ENCODE data around the gene SSTR3.

Gene SSTR3

DNA sequence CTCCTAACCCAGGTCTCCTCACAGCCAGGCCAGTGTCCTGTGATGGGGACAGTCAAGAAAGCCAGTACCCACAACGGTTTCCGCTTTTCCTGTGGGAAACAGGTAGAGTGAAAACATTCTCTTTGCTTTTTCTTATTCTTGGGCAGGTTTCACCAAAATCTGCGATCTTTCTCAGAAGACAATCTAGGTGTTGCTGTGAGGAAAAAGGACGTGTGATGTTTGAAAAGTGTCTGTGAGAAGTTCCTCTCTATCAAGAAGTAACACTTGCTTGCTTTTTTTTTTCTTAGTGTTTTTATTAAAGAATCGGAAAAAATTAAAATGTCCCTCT lies 53.4 kb downstream of the SSTR3 start:
- Histone ChIP-seq H3K4me3 (ENCODE audit: low read length) (no peak overlapping the region), H3K36me3 (replicated peaks; ENCODE audit: low read depth, low read length) (no peaks in the 10 kb centered on the region), H2AFZ (ENCODE audit: low read depth, low read length) (no peak overlapping the region), H3K9ac (ENCODE audit: low read length) (no peak overlapping the region), H3K9me3 (ENCODE audit: insufficient read depth, low read length) (no peaks in the 10 kb centered on the region), H3K27me3 (ENCODE audit: low read depth, low read length) (peaks cover 41% of the 10 kb centered on the region), H3K27ac (ENCODE audit: low read length) (no peak overlapping the region), H3K4me1 (ENCODE audit: low read length) (peaks cover 45% of the 10 kb centered on the region), H3K4me2 (ENCODE audit: low read length) (no peak overlapping the region), H3K79me2 (ENCODE audit: low read length) (no peaks in the 10 kb centered on the region), H4K20me1 (ENCODE audit: insufficient read depth, low read length) (no peaks in the 10 kb centered on the region)
- TF ChIP-seq EZH2phosphoT487 (IDR thresholded peaks at IDR 0.05; ENCODE audit: low read depth), result no peak
- TF ChIP-seq, protein P1, sequence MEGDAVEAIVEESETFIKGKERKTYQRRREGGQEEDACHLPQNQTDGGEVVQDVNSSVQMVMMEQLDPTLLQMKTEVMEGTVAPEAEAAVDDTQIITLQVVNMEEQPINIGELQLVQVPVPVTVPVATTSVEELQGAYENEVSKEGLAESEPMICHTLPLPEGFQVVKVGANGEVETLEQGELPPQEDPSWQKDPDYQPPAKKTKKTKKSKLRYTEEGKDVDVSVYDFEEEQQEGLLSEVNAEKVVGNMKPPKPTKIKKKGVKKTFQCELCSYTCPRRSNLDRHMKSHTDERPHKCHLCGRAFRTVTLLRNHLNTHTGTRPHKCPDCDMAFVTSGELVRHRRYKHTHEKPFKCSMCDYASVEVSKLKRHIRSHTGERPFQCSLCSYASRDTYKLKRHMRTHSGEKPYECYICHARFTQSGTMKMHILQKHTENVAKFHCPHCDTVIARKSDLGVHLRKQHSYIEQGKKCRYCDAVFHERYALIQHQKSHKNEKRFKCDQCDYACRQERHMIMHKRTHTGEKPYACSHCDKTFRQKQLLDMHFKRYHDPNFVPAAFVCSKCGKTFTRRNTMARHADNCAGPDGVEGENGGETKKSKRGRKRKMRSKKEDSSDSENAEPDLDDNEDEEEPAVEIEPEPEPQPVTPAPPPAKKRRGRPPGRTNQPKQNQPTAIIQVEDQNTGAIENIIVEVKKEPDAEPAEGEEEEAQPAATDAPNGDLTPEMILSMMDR (IDR thresholded peaks at IDR 0.05; ENCODE audit: low read depth, low read length), result no peak

DNA sequence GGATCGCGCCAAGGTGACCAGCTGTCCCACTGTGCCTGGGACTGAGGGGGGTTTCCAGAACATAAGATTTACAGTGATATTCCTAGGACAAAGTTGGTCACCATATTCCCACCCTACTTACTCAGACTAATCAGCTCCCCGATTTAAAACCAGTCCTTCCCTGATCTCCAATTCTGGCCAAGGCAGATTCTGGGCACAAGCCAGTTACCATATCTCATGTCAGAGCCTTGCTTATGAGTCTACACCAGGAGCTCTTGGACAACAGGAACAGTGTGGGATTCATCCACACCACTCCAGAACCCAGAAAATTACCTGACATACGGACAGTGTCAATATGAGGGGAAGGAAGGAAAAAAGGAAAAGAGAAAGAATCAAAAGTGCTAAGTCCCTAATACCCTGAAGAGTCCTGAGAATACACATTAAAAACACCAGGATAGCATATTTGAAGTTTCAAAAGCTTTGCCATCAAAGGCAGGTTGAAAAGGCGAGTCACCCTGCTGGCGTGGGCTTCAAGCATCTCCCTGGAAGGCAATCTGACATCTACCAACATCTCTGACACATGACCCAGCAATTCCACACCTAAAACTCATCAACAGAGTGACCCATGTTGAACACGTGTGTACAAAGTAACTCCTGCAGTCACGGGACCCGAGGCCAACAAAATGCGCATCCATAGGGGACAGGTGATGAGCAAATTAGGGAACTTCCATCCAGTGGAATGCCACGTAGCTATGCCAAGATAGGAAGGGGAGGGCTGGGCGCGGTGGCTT lies 54.6 kb downstream of the SSTR3 start:
- peaks cover 40% of the 10 kb centered on the region for H3K4me1 ChIP-seq (ENCODE audit: low read length)
- H4K20me1 ChIP-seq (ENCODE audit: insufficient read depth, low read length), result no peaks in the 10 kb centered on the region
- H3K9ac ChIP-seq (ENCODE audit: low read length), result no peak overlapping the region
- H3K27me3 ChIP-seq (ENCODE audit: low read depth, low read length), result peaks cover 45% of the 10 kb centered on the region
- H3K79me2 ChIP-seq (ENCODE audit: low read length), result no peaks in the 10 kb centered on the region
- no peak overlapping the region for H2AFZ ChIP-seq (ENCODE audit: low read depth, low read length)
- H3K36me3 ChIP-seq (replicated peaks; ENCODE audit: low read depth, low read length), result no peaks in the 10 kb centered on the region
- H3K9me3 ChIP-seq (ENCODE audit: insufficient read depth, low read length), result no peaks in the 10 kb centered on the region
- no peak overlapping the region for H3K4me3 ChIP-seq (ENCODE audit: low read length)
- no peak for TF ChIP-seq EZH2phosphoT487 (IDR thresholded peaks at IDR 0.05; ENCODE audit: low read depth)
- TF ChIP-seq, protein P1 (IDR thresholded peaks at IDR 0.05; ENCODE audit: low read depth, low read length), result no peak
- no peak overlapping the region for H3K27ac ChIP-seq (ENCODE audit: low read length)
- no peak overlapping the region for H3K4me2 ChIP-seq (ENCODE audit: low read length)

DNA sequence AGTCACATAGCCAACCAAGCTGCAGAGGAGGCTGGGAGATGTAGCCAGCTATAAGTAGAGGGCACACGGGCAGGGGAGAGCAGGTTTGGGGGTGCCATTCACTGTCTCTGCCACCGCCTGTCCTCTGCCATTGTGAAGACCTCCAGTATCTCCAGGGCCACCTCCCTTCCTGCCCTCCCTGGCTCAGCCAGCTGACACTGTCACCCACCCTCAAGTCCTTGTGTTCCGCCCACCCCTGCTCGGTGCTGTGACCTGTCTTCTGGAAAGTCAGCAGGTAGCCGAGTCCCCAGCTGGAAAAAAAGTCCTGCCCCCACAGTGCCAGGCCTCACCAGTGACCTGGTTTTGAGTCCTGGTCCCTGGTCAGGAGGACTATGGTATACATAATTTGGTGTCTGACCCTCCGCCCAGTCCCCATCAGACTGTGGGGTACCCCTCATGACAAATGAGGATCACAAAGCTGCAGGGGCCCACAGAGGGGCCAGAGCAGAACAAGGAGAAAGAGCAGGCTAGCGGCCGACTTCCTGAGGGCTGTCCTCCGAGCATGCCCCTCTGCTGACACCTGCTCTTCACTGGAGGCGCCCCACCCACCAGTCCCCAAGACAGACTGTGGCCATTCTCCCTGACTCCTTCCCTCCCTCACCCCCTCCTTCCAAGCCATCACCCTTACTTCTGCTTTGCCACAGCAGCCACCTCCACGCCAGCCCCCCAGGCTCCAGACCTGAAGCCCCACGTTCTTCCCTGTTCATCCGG lies 55.4 kb downstream of the SSTR3 start:
- no peak overlapping the region for H3K27ac ChIP-seq (ENCODE audit: low read length)

DNA sequence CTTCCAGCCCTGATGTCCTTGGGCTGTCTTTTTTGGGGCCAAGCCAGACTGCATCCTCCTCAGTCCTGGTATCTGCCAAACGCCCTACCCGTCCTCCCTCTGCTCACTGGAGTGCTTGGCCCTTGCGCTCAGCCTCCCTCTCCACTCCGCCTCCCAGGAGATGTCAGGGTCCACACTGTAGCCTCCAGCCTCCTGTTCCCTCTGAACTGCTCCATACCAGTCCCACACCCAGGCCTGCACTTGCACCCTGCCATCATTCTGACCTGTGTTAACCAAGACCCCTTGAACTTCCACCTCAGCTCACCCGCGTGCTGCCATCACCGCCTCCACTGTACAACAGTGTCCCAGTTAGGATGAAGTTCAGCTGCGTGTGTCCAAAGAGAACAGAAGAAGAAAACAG lies 56.3 kb downstream of the SSTR3 start:
- H3K79me2 ChIP-seq (ENCODE audit: low read length), result no peaks in the 10 kb centered on the region
- H3K36me3 ChIP-seq (replicated peaks; ENCODE audit: low read depth, low read length), result no peaks in the 10 kb centered on the region
- TF ChIP-seq, protein P1 (IDR thresholded peaks at IDR 0.05; ENCODE audit: low read depth, low read length), result no peak
- no peak for TF ChIP-seq EZH2phosphoT487 (IDR thresholded peaks at IDR 0.05; ENCODE audit: low read depth)
- H3K9ac ChIP-seq (ENCODE audit: low read length), result no peak overlapping the region
- H3K4me3 ChIP-seq (ENCODE audit: low read length), result no peak overlapping the region
- peaks cover 2% of the 10 kb centered on the region; the same call in 1 of the 2 replicates for H3K9me3 ChIP-seq (ENCODE audit: insufficient read depth, low read length)
- H3K27ac ChIP-seq (ENCODE audit: low read length), result no peak overlapping the region
- peaks cover 29% of the 10 kb centered on the region for H3K4me1 ChIP-seq (ENCODE audit: low read length)
- H3K27me3 ChIP-seq (ENCODE audit: low read depth, low read length), result peaks cover 61% of the 10 kb centered on the region
- no peak overlapping the region for H2AFZ ChIP-seq (ENCODE audit: low read depth, low read length)
- no peaks in the 10 kb centered on the region for H4K20me1 ChIP-seq (ENCODE audit: insufficient read depth, low read length)
- H3K4me2 ChIP-seq (ENCODE audit: low read length), result no peak overlapping the region

More for the DNA sequence above, 55.4 kb downstream of the SSTR3 start:
- Histone ChIP-seq H3K4me3 (ENCODE audit: low read length) (no peak overlapping the region), H3K9ac (ENCODE audit: low read length) (no peak overlapping the region), H3K4me2 (ENCODE audit: low read length) (no peak overlapping the region), H3K36me3 (replicated peaks; ENCODE audit: low read depth, low read length) (no peaks in the 10 kb centered on the region), H2AFZ (ENCODE audit: low read depth, low read length) (no peak overlapping the region), H3K4me1 (ENCODE audit: low read length) (peaks cover 38% of the 10 kb centered on the region), H4K20me1 (ENCODE audit: insufficient read depth, low read length) (no peaks in the 10 kb centered on the region), H3K9me3 (ENCODE audit: insufficient read depth, low read length) (no peaks in the 10 kb centered on the region), H3K79me2 (ENCODE audit: low read length) (no peaks in the 10 kb centered on the region), H3K27me3 (ENCODE audit: low read depth, low read length) (peaks cover 52% of the 10 kb centered on the region)
- TF ChIP-seq, protein P1 (IDR thresholded peaks at IDR 0.05; ENCODE audit: low read depth, low read length), result no peak
- no peak for TF ChIP-seq EZH2phosphoT487 (IDR thresholded peaks at IDR 0.05; ENCODE audit: low read depth)

Measured in OCI-LY3 (cell line).